Stomach (tissue), 9 donors: ENCODE data around the gene C18orf32. TPM values are rescaled to one million over a fixed set of nuclear protein-coding genes. Genes with fewer than 3 reads are reported as not detected.

Source experiments
- DNase-seq, 2 donors: peaks; one replicate each; pipeline versions ENCODE4 v3.0.0 to v3.0.0-alpha.2; 2013 to 2019
- H3K27ac ChIP-seq, 5 donors: fragments of 200-600 bp in 4 of 5; sonication (generic) in 4 of 5; one replicate each; pipeline ENCODE4 v1.5.1; 2013 to 2019; ENCODE audit warnings: mild to moderate bottlenecking in 1 of 5, moderate library complexity in 1 of 5
- H3K27me3 ChIP-seq, 3 donors: fragments of 200-600 bp; sonication (generic); one replicate each; pipeline ENCODE4 v1.5.1; 2017 to 2019; ENCODE audit warnings: mixed run types in 1 of 3
- H3K36me3 ChIP-seq, 4 donors: fragments of 200-600 bp; sonication (generic); 1 replicate in 3 of 4; 2 replicates in 1 of 4; pipeline ENCODE4 v1.5.1; 2016 to 2019
- H3K4me1 ChIP-seq, 4 donors: fragments of 200-600 bp; sonication (generic); one replicate each; pipeline ENCODE4 v1.5.1; 2016 to 2019
- H3K4me3 ChIP-seq, 4 donors: fragments of 200-600 bp; sonication (generic) in 3 of 4; one replicate each; pipeline ENCODE4 v1.5.1; 2016 to 2019; ENCODE audit warnings: mild to moderate bottlenecking in 1 of 4
- H3K9me3 ChIP-seq, 4 donors: fragments of 200-600 bp; sonication (generic); one replicate each; pipeline ENCODE4 v1.5.1; 2016 to 2019
- CTCF ChIP-seq, 7 experiments: fragments of 450-650 bp in 4 of 7; fragments of 200-600 bp in 3 of 7; sonication (generic) in 3 of 7; IDR thresholded peaks; one replicate each; pipeline ENCODE4 v1.5.1; 2016 to 2019; ENCODE audit warnings: antibody characterized with exemption in 7 of 7, control low read depth in 2 of 7, mild to moderate bottlenecking in 1 of 7
- EP300 ChIP-seq: sonication (generic); formaldehyde crosslinking; IDR thresholded peaks from one replicate; pipeline ENCODE4 v1.6.1; 2017; ENCODE audit warnings: antibody characterized with exemption
- POLR2A ChIP-seq, 4 donors: fragments of 450-650 bp; IDR thresholded peaks; one replicate each; pipeline ENCODE4 v1.6.1; 2016; ENCODE audit warnings: antibody characterized with exemption in 4 of 4, control low read depth in 2 of 4, mild to moderate bottlenecking in 1 of 4, moderate library complexity in 1 of 4
- POLR2AphosphoS5 ChIP-seq, 3 donors: sonication (generic); formaldehyde crosslinking; IDR thresholded peaks; one replicate each; pipeline ENCODE4 v1.6.1; 2016; ENCODE audit warnings: antibody characterized with exemption in 3 of 3
- WGBS, 5 donors: extraction: QIAGEN DNeasy Blood & Tissue Kit in 3 of 5; methylation state at CpG; one replicate each; pipeline versions ENCODE4 v1.1.5 to v1.1.7; 2013 to 2018; 5-methylcytosine and 5-hydroxymethylcytosine counted together
- intact Hi-C: fragments of 100-400 bp; cut with DNase I; formaldehyde crosslinking; loops from one replicate; pipeline ENCODE4 v1.15.1; 2023; ENCODE audit warnings: low total_unique reads
- polyA plus RNA-seq, 3 donors: library from polyadenylated mRNA; stranded (reverse); fragments of 200-250 nt; gene quantifications; one replicate each; pipeline ENCODE4 v1.2.3, GENCODE V29; 2013
- total RNA-seq, 5 donors: library from RNA; depleted of rRNA; stranded (reverse); fragments of >200 nt; gene quantifications; one replicate each; pipeline versions ENCODE4 v1.1.0 to v1.2.3, GENCODE V29; 2014 to 2016
- donor health status: healthy with polysubstance abuse.
- donor health status: Bipolar disorder and iron deficiency.
- donor health status: healthy.

Gene C18orf32
- total and polyA plus RNA-seq, 8 donors = 0.58 to 186 (median 62.7) TPM

GRCh38 chr18:49444581-49444980, 42.5 kb downstream of the C18orf32 start:
- no peak overlapping the region for H3K4me3 ChIP-seq
- no peak overlapping the region for H3K27ac ChIP-seq
- 88 to 94% (median 91%) methylated on average over 3 of the region's 3 CpGs for WGBS, 5 donors
- DNase-seq = no peak
- H3K36me3 ChIP-seq = peaks cover 0 to 23% (median 8%) of the 10 kb centered on the region in 4 donors
- H3K4me1 ChIP-seq = peaks cover 0 to 3% (median 1%) of the 10 kb centered on the region in 4 donors
- peaks cover 10 to 23% (median 17%) of the 10 kb centered on the region in 4 donors for H3K9me3 ChIP-seq
- intact Hi-C loops = no loop called here
- H3K27me3 ChIP-seq = no peaks in the 10 kb centered on the region
- TF ChIP-seq CTCF (IDR thresholded peaks at IDR 0.05) = no peak
- no peak for TF ChIP-seq EP300

GRCh38 chr18:49443837-49444236, 43.2 kb downstream of the C18orf32 start:
- Histone ChIP-seq H3K4me1 (peaks cover 0 to 8% (median 4%) of the 10 kb centered on the region in 4 donors), H3K9me3 (peaks cover 7 to 15% (median 11%) of the 10 kb centered on the region in 4 donors), H3K27ac (no peak overlapping the region), H3K36me3 (peaks cover 0 to 17% (median 6%) of the 10 kb centered on the region in 4 donors), H3K4me3 (no peak overlapping the region), H3K27me3 (no peaks in the 10 kb centered on the region)
- TF ChIP-seq EP300 (no peak), POLR2A (IDR thresholded peaks at IDR 0.05) (no peak), POLR2AphosphoS5 (IDR thresholded peaks at IDR 0.05) (no peak), CTCF (IDR thresholded peaks at IDR 0.05) (no peak)
- intact Hi-C loops = no loop called here
- WGBS, 5 donors = 84 to 92% (median 91%) methylated on average over 2 of the region's 2 CpGs
- DNase-seq = no peak

GRCh38 chr18:49441338-49441938, 45.6 kb downstream of the C18orf32 start:
- peaks cover 0 to 26% (median 12%) of the 10 kb centered on the region in 4 donors for H3K4me1 ChIP-seq
- no peak overlapping the region for H3K4me3 ChIP-seq
- DNase-seq = no peak
- intact Hi-C loops = no loop called here
- H3K9me3 ChIP-seq = peaks cover 0 to 5% (median 0%) of the 10 kb centered on the region in 4 donors
- H3K36me3 ChIP-seq = no peaks in the 10 kb centered on the region
- WGBS, 5 donors = 87 to 97% (median 94%) methylated on average over 7 of the region's 7 CpGs
- no peaks in the 10 kb centered on the region for H3K27me3 ChIP-seq
- TF ChIP-seq CTCF (IDR thresholded peaks at IDR 0.05) (no peak), POLR2A (IDR thresholded peaks at IDR 0.05) (no peak), POLR2AphosphoS5 (IDR thresholded peaks at IDR 0.05) (no peak), EP300 (no peak)
- no peak overlapping the region for H3K27ac ChIP-seq

- WGBS, 5 donors = 38 to 70% (median 50%) methylated on average over 1 of the region's 1 CpG
- no peaks in the 10 kb centered on the region for H3K9me3 ChIP-seq
- no peak overlapping the region for H3K27ac ChIP-seq
- peaks cover 0 to 43% (median 16%) of the 10 kb centered on the region in 4 donors for H3K4me1 ChIP-seq
- no peaks in the 10 kb centered on the region for H3K27me3 ChIP-seq
- no peak for DNase-seq
- intact Hi-C loops = no loop called here
- H3K4me3 ChIP-seq = no peak overlapping the region
- TF ChIP-seq CTCF (IDR thresholded peaks at IDR 0.05) (no peak), EP300 (no peak), POLR2AphosphoS5 (IDR thresholded peaks at IDR 0.05) (no peak)
- peaks cover 0 to under 1% (median 0%) of the 10 kb centered on the region in 4 donors for H3K36me3 ChIP-seq
Measured at GRCh38 chr18:49435170-49435569, 51.9 kb downstream of the C18orf32 start.
